Renal cortical epithelial cell (primary cell): ENCODE measurements around the gene GLB1L. TPM values are rescaled to one million over a fixed set of nuclear protein-coding genes. Genes with fewer than 3 reads are reported as not detected.

Experiments used
- DNase-seq: peaks from one replicate; pipeline ENCODE4 v3.0.0-alpha.2; 2011; ENCODE audit warnings: low read depth
- total RNA-seq: library from RNA; depleted of rRNA; stranded (reverse); fragments of >200 nt; gene quantifications from 2 replicates; pipeline ENCODE4 v1.2.3, GENCODE V29; 2014

GLB1L gene
- total RNA-seq, 1 donor from 2014 or later = 9.8 TPM

DNA sequence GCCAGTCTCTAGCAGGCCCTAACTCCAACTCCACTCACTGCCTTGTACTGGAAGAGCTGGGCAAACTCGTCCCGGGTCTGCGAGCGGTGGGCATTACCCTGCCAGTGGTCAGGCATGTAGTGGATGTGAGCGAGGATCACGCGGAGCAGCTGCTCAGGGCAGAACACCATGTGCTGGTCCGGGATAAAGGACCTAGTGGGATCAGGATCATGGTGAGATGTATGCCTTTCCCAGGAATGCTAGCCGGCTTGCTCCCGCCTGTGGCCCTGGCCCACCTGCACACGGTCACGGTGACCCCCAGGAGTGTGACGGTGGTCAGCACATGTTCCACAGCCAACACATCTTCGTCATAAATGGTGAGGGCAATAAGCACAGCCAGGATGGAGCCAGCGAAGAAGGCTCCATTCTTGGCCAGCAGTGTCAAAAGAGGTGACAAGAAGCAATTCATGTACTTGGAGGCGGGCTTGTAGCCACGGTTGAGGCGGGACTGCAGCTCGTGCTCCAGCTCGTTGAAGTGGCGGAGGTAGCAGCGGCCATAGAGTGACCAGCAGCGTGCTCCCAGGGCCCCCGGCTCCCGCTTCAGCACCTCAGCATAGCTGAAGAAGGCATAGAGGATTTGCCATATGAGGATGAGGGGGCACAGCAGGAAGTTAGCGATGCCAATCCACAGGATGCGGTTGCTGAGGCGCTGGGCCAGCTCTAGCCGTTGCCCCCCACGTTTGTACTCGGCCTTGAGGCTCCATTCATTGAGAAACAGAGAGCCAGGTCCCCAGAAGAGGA, 21.2 kb downstream of the GLB1L start:
- no peak for DNase-seq

GRCh38 chr2:219221957-219222518, 23.2 kb downstream of the GLB1L start:
- DNase-seq = no peak

DNA sequence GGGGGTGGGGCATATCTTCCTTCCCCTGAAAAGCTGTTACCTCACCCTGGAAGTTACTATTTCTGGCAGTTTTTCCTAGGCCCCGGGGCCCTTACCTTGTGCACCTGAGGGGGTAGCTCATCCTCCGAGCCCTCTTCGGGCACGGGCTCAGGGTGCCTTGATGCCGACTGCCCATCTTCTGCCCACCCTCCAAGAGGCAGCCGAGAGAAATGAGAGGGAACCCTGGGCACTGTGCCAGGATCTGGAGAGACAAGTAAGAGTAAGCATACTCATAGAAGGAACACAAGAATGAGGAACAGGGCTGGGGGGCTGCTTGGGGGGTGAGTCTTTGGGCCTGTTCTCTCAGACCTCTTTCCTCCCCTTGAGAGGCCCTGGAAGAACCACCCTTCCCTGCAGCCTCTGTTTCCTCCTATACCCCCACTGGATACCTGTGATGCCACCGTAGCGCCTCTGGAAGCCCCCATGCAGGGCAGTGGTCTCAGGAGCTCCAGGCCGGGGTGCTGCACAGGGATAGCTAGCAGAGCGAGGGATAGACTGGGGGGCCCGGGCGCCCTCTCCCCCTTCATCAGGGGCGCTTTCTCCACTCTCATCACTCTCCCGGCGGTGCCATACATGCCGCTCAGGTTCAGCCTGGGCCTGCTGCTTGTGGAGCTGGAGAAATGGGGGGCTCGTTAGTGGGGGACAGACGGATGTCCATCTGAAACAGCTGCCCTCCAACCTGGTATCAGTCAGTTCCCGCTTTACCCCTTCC, 24.4 kb downstream of the GLB1L start:
- DNase-seq = no peak

GRCh38 chr2:219219784-219220532, 25.3 kb downstream of the GLB1L start:
- no peak for DNase-seq

- DNase-seq = peak; percentile 72
Observed at GRCh38 chr2:219218732-219219701, 26.2 kb downstream of the GLB1L start, which contains the start of gene ABCB6. Gene ABCB6 (minus strand): TSS chr2:219218958. CDS start chr2:219218673, 285 bp downstream.

DNA sequence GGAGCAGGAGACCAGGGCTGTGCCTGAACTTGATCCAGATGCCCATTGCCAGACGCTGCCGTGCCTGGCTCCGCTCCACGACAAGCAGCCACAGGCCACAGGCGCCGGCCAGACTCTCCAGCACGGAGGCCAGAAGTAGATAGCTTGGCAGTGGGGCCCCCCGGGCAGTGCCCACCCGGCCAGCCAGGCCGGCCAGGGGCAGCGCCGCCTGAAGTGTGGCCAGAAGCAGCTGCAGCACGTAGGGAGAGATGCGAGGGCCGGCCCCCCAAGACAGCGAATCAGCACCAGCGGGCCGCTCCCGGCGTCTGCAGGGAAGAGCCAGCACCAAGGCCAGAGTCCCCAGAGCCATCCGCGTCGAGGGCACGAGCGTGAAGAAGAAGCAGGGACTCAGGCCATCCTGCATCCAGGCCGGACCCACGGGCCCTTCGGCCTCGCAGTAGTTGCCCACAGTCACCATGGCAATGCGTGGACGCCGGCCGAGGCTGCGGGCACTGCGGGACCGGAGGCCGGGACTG, 27.0 kb downstream of the GLB1L start:
- DNase-seq = peak; percentile 39

DNA sequence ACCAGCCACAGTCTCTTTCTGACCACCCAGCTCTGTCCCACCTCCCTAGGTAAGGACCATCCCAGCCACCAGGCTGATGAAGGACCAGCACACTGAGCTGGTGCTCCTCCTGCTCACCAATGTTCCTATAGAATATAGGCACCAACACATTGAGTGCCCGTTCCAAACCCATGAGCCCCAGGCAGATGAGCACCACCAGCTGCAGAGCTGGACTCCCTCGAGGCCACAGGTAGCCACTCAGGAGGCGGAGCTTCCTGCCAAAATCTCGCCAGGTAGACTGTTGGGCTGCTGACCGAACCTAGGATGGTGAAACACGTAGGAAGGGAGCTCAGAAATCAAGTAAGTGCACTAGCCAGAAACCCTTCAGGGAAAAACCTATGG, 28.7 kb downstream of the GLB1L start:
- DNase-seq = no peak

GRCh38 chr2:219215871-219216534, 29.2 kb downstream of the GLB1L start:
- DNase-seq = no peak

- no peak for DNase-seq
Observed at GRCh38 chr2:219214786-219215185, 30.5 kb downstream of the GLB1L start.

DNA sequence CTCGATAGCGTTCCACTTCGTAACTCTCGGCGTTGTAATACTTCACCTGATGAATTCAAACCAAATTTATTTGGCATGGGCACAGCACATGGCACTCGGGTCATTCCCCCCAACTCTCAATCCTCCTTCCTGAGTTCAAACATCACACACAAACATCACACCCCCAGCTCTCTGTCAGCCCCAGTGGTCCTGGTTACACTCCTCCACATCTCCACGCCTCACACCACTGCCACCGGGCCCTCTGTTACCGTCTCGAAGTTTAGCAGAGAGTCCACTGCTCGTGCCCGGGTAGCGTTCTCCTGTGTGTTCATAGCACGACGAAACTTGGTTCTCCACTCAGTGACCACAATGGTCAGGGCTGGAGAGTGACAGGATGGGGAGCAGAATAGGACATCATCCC, 31.1 kb downstream of the GLB1L start:
- DNase-seq = no peak

GRCh38 chr2:219213486-219214071, 31.7 kb downstream of the GLB1L start:
- no peak for DNase-seq

GRCh38 chr2:219213026-219213415, 32.2 kb downstream of the GLB1L start:
- DNase-seq = no peak

DNA sequence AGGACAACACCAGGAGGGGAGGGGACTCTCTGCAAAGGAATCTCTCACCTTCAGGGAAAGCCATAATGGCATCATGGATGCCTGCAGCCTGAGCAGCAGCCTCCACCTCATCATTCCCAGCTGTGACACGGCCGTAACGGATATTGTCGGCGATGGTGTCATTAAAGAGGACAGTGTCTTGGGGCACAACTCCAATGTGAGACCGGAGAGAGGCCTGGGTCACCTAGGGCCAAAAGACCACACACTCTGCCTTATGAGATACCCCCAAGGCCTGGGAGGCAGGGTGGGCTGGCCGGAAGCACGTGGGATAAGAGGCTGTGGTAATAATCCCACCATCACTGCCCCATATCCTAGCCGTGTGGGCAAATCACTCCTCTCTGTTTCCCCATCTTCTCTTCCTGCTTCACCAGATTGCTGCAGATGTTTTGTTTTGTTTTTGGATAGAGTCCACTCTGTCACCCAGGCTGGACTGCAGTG, 34.3 kb downstream of the GLB1L start:
- DNase-seq = no peak

DNA sequence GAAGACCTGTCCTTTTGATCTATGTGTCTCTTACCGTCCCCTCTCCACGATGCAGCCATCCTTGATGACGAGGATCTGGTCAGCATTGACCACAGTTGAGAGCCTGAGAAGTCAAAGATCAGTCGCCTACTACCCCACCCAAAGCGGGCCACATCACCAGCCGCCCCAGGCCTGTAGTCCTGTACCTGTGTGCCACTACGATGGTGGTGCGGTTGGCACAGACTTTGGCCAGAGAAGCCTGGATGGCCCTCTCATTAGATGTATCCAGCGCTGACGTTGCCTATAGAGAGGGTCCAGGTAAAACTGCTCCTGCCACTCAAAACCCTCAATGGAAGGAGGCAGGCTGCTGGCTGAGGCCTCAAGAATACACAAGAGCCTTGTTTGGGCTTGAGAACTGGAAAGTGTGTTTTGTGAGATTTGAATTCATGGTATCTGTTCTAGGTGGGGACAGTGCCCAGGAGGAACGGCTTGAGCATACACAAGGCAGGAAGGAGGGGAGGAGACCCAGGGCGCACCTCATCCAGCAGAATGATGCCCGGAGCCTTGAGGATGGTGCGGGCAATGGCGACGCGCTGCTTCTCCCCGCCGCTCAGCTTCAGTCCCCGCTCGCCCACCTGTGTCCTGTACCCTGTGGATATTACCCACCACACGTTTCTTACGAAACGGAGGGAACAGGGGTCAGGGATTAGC, 34.9 kb downstream of the GLB1L start:
- no peak for DNase-seq

DNA sequence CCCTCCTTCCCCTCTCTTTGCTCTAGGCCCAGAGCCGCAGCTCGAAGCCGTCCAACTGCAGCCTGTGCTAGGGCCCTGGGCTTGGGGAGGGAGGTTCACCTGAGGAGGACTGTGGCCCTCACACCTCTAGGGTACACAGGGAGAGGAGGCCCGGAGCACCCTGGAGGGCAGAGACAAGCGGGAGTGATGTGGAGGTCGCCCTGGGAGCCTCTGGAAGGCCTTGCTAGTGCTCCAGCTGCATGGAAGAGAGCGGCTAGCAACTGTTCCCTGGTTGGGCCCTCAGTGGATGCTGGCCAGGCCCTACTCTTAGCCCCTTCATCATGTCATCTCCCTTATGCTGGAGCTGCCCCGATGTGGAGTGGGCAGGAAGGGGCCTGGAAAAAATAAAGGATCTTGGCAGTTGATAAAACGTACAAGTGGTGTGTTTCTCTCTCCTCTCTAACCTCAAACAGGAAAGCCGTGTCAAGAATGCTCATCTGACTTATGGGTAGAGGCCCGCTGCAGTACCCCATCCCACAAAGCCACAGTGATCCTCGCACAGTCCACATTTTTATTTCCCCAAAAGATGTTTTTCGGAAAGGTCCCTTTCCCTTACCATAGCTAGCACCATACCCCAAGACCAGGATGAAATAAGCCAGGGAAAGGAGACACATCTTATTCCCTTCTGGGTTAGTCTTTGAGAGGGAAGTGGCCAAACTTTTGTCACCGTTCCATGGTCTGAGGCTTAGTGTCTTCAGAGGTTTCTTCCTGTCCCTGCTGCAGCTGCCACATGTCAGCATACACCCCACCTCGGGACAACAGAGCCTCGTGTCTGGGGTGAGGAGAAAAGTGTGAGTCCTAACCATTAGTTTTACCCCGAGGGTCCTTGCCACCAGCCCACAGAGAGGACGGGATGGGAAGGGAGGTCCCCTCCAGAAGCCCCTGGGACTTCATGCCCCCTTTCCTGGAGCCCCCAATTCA, 35.7 kb downstream of the GLB1L start:
- no peak for DNase-seq

DNA sequence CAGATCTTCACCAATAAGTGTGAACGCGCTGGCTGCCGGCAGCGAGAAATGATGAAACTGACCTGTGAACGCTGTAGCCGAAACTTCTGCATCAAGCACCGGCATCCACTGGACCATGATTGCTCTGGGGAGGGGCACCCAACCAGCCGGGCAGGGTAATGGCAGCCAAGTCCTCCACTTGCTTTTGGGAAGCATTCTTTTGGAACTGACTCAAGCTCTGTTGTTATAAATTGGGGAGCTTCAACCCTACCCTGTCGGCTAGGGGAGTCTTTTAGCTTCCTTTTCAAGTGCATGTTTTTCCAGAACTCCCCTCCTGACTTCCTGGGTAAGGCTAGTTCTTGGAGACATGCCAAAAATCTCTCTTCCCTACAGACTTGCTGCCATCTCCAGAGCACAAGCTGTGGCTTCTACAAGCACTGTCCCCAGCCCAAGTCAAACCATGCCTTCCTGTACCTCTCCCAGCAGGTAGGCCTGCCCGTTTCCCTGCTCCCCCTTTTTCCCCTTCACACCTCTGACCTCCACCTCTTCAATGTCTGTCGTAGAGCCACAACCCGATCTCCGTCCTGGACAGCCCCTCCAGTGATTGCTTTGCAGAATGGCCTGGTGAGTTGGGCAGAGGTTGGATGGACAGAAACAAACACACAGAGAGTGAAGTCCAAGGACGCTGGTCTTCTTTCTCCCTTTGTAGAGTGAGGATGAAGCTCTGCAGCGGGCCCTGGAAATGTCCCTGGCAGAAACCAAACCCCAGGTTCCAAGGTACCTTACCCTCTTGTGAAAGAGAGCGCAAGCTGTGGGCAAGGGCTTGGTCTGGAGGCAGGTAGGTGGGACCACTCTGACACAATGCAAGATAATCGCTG, 37.1 kb downstream of the GLB1L start:
- peak; percentile 55 for DNase-seq
